Measurements from ENCODE around the gene AGBL3.
"Not testable (repeated sequence)": the region's sequence is repeated elsewhere in the genome, so short reads cannot be mapped to it uniquely, and the experiment has no call there.

GRCh38 chr7:135173916-135174315 is 187.6 kb downstream of the AGBL3 start:
- TF ChIP-seq, protein P1, sequence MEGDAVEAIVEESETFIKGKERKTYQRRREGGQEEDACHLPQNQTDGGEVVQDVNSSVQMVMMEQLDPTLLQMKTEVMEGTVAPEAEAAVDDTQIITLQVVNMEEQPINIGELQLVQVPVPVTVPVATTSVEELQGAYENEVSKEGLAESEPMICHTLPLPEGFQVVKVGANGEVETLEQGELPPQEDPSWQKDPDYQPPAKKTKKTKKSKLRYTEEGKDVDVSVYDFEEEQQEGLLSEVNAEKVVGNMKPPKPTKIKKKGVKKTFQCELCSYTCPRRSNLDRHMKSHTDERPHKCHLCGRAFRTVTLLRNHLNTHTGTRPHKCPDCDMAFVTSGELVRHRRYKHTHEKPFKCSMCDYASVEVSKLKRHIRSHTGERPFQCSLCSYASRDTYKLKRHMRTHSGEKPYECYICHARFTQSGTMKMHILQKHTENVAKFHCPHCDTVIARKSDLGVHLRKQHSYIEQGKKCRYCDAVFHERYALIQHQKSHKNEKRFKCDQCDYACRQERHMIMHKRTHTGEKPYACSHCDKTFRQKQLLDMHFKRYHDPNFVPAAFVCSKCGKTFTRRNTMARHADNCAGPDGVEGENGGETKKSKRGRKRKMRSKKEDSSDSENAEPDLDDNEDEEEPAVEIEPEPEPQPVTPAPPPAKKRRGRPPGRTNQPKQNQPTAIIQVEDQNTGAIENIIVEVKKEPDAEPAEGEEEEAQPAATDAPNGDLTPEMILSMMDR (IDR thresholded peaks at IDR 0.05) = not testable (repeated sequence)
- not testable (repeated sequence) for TF ChIP-seq ELF4 (CRISPR knock-in tag; IDR thresholded peaks at IDR 0.05; ENCODE audit: low read depth); FOXJ3 (CRISPR knock-in tag; IDR thresholded peaks at IDR 0.05; ENCODE audit: borderline replicate concordance); TCF7 (CRISPR knock-in tag; IDR thresholded peaks at IDR 0.05; ENCODE audit: low read depth); ZNF416 (CRISPR knock-in tag; IDR thresholded peaks at IDR 0.05); FOXK1 (CRISPR knock-in tag; IDR thresholded peaks at IDR 0.05); NR1H2 (CRISPR knock-in tag; IDR thresholded peaks at IDR 0.05); CREM (CRISPR knock-in tag; IDR thresholded peaks at IDR 0.05); PRRX2 (CRISPR knock-in tag; IDR thresholded peaks at IDR 0.05); MXD4 (CRISPR knock-in tag; IDR thresholded peaks at IDR 0.05; ENCODE audit: borderline replicate concordance)
- TF ChIP-seq, protein P2, sequence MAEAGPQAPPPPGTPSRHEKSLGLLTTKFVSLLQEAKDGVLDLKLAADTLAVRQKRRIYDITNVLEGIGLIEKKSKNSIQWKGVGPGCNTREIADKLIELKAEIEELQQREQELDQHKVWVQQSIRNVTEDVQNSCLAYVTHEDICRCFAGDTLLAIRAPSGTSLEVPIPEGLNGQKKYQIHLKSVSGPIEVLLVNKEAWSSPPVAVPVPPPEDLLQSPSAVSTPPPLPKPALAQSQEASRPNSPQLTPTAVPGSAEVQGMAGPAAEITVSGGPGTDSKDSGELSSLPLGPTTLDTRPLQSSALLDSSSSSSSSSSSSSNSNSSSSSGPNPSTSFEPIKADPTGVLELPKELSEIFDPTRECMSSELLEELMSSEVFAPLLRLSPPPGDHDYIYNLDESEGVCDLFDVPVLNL (CRISPR knock-in tag; IDR thresholded peaks at IDR 0.05; ENCODE audit: borderline replicate concordance, low read depth) = not testable (repeated sequence)
- TF ChIP-seq, protein P3, sequence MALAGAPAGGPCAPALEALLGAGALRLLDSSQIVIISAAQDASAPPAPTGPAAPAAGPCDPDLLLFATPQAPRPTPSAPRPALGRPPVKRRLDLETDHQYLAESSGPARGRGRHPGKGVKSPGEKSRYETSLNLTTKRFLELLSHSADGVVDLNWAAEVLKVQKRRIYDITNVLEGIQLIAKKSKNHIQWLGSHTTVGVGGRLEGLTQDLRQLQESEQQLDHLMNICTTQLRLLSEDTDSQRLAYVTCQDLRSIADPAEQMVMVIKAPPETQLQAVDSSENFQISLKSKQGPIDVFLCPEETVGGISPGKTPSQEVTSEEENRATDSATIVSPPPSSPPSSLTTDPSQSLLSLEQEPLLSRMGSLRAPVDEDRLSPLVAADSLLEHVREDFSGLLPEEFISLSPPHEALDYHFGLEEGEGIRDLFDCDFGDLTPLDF (CRISPR knock-in tag; IDR thresholded peaks at IDR 0.05) = not testable (repeated sequence)
- TF ChIP-seq, protein P4, sequence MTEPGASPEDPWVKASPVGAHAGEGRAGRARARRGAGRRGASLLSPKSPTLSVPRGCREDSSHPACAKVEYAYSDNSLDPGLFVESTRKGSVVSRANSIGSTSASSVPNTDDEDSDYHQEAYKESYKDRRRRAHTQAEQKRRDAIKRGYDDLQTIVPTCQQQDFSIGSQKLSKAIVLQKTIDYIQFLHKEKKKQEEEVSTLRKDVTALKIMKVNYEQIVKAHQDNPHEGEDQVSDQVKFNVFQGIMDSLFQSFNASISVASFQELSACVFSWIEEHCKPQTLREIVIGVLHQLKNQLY (CRISPR knock-in tag; IDR thresholded peaks at IDR 0.05) = not testable (repeated sequence)
- TF ChIP-seq, protein P5, sequence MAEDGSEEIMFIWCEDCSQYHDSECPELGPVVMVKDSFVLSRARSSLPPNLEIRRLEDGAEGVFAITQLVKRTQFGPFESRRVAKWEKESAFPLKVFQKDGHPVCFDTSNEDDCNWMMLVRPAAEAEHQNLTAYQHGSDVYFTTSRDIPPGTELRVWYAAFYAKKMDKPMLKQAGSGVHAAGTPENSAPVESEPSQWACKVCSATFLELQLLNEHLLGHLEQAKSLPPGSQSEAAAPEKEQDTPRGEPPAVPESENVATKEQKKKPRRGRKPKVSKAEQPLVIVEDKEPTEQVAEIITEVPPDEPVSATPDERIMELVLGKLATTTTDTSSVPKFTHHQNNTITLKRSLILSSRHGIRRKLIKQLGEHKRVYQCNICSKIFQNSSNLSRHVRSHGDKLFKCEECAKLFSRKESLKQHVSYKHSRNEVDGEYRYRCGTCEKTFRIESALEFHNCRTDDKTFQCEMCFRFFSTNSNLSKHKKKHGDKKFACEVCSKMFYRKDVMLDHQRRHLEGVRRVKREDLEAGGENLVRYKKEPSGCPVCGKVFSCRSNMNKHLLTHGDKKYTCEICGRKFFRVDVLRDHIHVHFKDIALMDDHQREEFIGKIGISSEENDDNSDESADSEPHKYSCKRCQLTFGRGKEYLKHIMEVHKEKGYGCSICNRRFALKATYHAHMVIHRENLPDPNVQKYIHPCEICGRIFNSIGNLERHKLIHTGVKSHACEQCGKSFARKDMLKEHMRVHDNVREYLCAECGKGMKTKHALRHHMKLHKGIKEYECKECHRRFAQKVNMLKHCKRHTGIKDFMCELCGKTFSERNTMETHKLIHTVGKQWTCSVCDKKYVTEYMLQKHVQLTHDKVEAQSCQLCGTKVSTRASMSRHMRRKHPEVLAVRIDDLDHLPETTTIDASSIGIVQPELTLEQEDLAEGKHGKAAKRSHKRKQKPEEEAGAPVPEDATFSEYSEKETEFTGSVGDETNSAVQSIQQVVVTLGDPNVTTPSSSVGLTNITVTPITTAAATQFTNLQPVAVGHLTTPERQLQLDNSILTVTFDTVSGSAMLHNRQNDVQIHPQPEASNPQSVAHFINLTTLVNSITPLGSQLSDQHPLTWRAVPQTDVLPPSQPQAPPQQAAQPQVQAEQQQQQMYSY (CRISPR knock-in tag; IDR thresholded peaks at IDR 0.05) = not testable (repeated sequence)

Data from WTC11 (cell line).